Measurements from ENCODE around the gene LEFTY1. TPM values are rescaled to one million over a fixed set of nuclear protein-coding genes. Genes with fewer than 3 reads are reported as not detected.

LEFTY1 gene
- polyA plus RNA-seq, 3 donors, result 0.13 TPM; not detected in 2

DNA sequence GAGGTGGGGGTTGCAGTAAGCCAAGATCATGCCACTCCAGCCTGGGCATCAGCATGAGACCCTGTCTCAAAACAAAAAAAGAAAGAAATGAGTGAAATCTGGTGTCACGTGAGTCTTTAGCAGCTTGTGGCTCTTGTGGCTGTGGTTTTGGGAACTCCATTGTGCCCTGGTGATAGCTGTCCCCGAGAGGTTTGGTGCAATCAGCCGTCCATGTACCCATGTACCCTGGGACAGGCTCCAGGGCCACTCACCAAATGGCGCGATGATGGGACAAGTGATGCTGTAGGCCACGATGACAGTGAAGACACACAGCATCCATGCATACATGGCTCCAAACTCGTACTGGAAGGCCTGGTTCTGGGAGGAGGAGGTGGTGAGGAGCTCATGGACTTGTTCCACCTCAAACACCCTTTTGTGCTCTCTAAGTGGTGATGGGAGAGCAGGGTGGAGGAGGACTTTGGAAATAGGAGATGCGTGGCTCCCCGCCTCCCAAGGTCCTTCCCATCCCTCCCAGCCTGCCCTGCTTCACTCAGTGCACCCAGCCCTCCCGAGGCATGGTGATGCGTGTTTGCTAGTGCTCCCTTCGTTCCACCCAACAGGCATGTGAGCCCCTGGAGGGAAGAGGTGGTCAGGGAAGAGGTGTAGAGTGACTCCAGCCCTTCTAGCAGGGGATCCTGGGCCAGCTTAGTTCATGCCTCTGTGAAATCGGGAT, 36.4 kb downstream of the LEFTY1 start:
- H3K9me3 Mint-ChIP-seq, result no peaks in the 10 kb centered on the region
- TF ChIP-seq, protein P1, sequence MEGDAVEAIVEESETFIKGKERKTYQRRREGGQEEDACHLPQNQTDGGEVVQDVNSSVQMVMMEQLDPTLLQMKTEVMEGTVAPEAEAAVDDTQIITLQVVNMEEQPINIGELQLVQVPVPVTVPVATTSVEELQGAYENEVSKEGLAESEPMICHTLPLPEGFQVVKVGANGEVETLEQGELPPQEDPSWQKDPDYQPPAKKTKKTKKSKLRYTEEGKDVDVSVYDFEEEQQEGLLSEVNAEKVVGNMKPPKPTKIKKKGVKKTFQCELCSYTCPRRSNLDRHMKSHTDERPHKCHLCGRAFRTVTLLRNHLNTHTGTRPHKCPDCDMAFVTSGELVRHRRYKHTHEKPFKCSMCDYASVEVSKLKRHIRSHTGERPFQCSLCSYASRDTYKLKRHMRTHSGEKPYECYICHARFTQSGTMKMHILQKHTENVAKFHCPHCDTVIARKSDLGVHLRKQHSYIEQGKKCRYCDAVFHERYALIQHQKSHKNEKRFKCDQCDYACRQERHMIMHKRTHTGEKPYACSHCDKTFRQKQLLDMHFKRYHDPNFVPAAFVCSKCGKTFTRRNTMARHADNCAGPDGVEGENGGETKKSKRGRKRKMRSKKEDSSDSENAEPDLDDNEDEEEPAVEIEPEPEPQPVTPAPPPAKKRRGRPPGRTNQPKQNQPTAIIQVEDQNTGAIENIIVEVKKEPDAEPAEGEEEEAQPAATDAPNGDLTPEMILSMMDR (IDR thresholded peaks at IDR 0.05), result no peak
- Histone ChIP-seq H3K79me2 (ENCODE audit: insufficient read depth, low read length) (no peaks in the 10 kb centered on the region), H3K36me3 (replicated peaks in 1 of 2; ENCODE audit: control insufficient read depth in 1 of 2, insufficient read depth in 2 of 2, low read length in 2 of 2) (peaks cover 32 to 75% of the 10 kb centered on the region in 2 donors), H4K20me1 (ENCODE audit: insufficient read depth, low read length) (no peaks in the 10 kb centered on the region), H3K9ac (ENCODE audit: insufficient read depth, low read length, poor library complexity, severe bottlenecking) (no peak overlapping the region), H3K4me2 (replicated peaks; ENCODE audit: extremely low read depth, low read length, poor library complexity, severe bottlenecking) (no peak overlapping the region), H3K4me3 (replicated peaks in 1 of 3; ENCODE audit: low read depth in 2 of 3, low read length in 3 of 3) (no peak overlapping the region), H3K27ac (ENCODE audit: low read depth in 1 of 2, low read length in 2 of 2) (no peak overlapping the region), H3K4me1 (ENCODE audit: control insufficient read depth in 1 of 2, insufficient read depth in 2 of 2, low read length in 2 of 2) (peaks cover 39 to 42% of the 10 kb centered on the region in 2 donors), H2AFZ (ENCODE audit: insufficient read depth, low read depth, low read length, poor library complexity, severe bottlenecking) (no peak overlapping the region), H3K9me3 (replicated peaks in 1 of 2; ENCODE audit: control insufficient read depth in 1 of 2, insufficient read depth in 1 of 2, low read length in 2 of 2) (no peaks in the 10 kb centered on the region), H3K27me3 (ENCODE audit: control insufficient read depth in 2 of 2, insufficient read depth in 2 of 2, low read length in 2 of 2) (no peaks in the 10 kb centered on the region)
- WGBS (ENCODE audit: insufficient coverage), result 50% methylated on average over 7 of the region's 13 CpGs
- H3K27ac Mint-ChIP-seq, result peak overlapping the region in 2 of 7 donors; percentile 26 to 48
- peaks cover 0 to 5% (median 2%) of the 10 kb centered on the region in 3 donors for H3K27me3 Mint-ChIP-seq (ENCODE audit: low read depth in 3 of 3)
- H3K4me3 Mint-ChIP-seq, result no peak overlapping the region
- no peak for DNase-seq
- intact Hi-C loops (cut with micrococcal nuclease), result no loop called here
- peaks cover 69 to 86% of the 10 kb centered on the region in 2 donors for H3K36me3 Mint-ChIP-seq
- H3K4me1 Mint-ChIP-seq, result peaks cover 52% of the 10 kb centered on the region

DNA sequence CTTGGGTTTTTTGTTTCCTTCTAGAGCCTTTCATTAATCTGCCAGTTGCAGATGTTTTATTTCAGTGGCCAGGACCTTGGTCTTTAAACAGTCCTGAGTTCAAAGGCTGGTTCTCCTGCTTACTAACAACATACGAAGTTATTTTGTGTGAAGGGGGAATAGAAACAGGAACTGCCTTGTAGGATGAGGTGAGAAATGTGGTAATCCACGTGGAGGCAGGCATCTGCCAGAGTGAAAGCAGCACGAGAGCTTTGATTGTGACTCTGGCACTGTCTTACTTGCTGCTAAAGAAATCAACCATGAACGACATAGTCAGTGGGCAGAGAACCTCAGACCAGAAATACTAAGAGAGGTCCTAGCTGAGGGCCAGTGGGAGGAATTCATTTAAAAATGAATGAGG, 37.1 kb downstream of the LEFTY1 start:
- Histone ChIP-seq H3K4me3 (replicated peaks in 1 of 3; ENCODE audit: low read depth in 2 of 3, low read length in 3 of 3) (no peak overlapping the region), H3K36me3 (replicated peaks in 1 of 2; ENCODE audit: control insufficient read depth in 1 of 2, insufficient read depth in 2 of 2, low read length in 2 of 2) (peaks cover 37 to 75% of the 10 kb centered on the region in 2 donors), H3K27ac (ENCODE audit: low read depth in 1 of 2, low read length in 2 of 2) (no peak overlapping the region), H4K20me1 (ENCODE audit: insufficient read depth, low read length) (no peaks in the 10 kb centered on the region), H3K9ac (ENCODE audit: insufficient read depth, low read length, poor library complexity, severe bottlenecking) (no peak overlapping the region), H2AFZ (ENCODE audit: insufficient read depth, low read depth, low read length, poor library complexity, severe bottlenecking) (no peak overlapping the region), H3K4me2 (replicated peaks; ENCODE audit: extremely low read depth, low read length, poor library complexity, severe bottlenecking) (no peak overlapping the region), H3K27me3 (ENCODE audit: control insufficient read depth in 2 of 2, insufficient read depth in 2 of 2, low read length in 2 of 2) (no peaks in the 10 kb centered on the region), H3K4me1 (ENCODE audit: control insufficient read depth in 1 of 2, insufficient read depth in 2 of 2, low read length in 2 of 2) (peaks cover 39 to 42% of the 10 kb centered on the region in 2 donors), H3K79me2 (ENCODE audit: insufficient read depth, low read length) (no peaks in the 10 kb centered on the region), H3K9me3 (replicated peaks in 1 of 2; ENCODE audit: control insufficient read depth in 1 of 2, insufficient read depth in 1 of 2, low read length in 2 of 2) (no peaks in the 10 kb centered on the region)
- TF ChIP-seq, protein P1 (IDR thresholded peaks at IDR 0.05), result no peak
- Mint-ChIP-seq H3K27me3 (ENCODE audit: low read depth in 3 of 3) (peaks cover 0 to 4% (median 2%) of the 10 kb centered on the region in 3 donors), H3K4me3 (no peak overlapping the region), H3K36me3 (peaks cover 73 to 87% of the 10 kb centered on the region in 2 donors), H3K4me1 (peaks cover 52% of the 10 kb centered on the region), H3K9me3 (no peaks in the 10 kb centered on the region), H3K27ac (peak overlapping the region in 2 of 7 donors; percentile 76 to 81)
- intact Hi-C loops (cut with micrococcal nuclease), result no loop called here
- DNase-seq, result peak; percentile 18 to 31 (median 29)
- 10% methylated on average over 2 of the region's 4 CpGs for WGBS (ENCODE audit: insufficient coverage)

Data from CD14-positive monocyte (primary cell).